ENCODE data around the gene LMO7. TPM values are rescaled to one million over a fixed set of nuclear protein-coding genes. Genes with fewer than 3 reads are reported as not detected.

Gene LMO7
- total RNA-seq, 6 experiments from 2014 or later = 682 to 843 (median 813) TPM

DNA sequence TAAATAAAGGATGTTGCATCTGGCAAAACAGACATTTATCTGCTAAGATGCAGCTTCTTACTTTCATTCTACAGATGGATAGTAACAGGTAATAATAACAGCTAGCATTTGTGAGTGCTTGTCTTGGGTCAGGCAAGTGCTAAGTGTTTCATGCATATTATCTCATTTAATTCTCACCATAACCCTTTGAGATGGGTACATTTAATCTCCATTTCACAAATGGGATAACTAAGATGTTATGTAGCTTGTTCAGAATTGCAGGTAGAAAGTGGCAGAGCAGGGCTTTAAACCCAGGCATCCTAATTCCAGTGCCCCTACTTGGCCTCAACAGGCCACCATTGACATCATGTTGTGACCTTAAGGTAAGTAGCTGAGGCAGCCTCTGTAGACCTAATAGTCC is 69.8 kb downstream of the LMO7 start:
- TF ChIP-seq CTCF (IDR thresholded peaks at IDR 0.05) = no peak
- H3K27ac Mint-ChIP-seq = peak overlapping the region; percentile 85
- DNase-seq = no peak
- H3K4me1 Mint-ChIP-seq (ENCODE audit: low read depth) = peaks cover 69% of the 10 kb centered on the region
- H3K27me3 Mint-ChIP-seq (ENCODE audit: insufficient read depth) = peaks cover 7% of the 10 kb centered on the region
- peaks cover 41% of the 10 kb centered on the region for H3K36me3 Mint-ChIP-seq (ENCODE audit: low read depth)
- H3K9me3 Mint-ChIP-seq = no peaks in the 10 kb centered on the region
- H3K4me3 Mint-ChIP-seq = peak overlapping the region; percentile 62

- H3K9me3 Mint-ChIP-seq = no peaks in the 10 kb centered on the region
- peaks cover 14% of the 10 kb centered on the region for H3K27me3 Mint-ChIP-seq (ENCODE audit: insufficient read depth)
- no peak for TF ChIP-seq CTCF (IDR thresholded peaks at IDR 0.05)
- DNase-seq = no peak
- H3K4me1 Mint-ChIP-seq (ENCODE audit: low read depth) = peaks cover 74% of the 10 kb centered on the region
- peak overlapping the region; percentile 9 for H3K27ac Mint-ChIP-seq
- no peak overlapping the region for H3K4me3 Mint-ChIP-seq
- H3K36me3 Mint-ChIP-seq (ENCODE audit: low read depth) = peaks cover 51% of the 10 kb centered on the region
These were observed 77.7 kb downstream of the LMO7 start for GRCh38 chr13:75713852-75714251.

DNA sequence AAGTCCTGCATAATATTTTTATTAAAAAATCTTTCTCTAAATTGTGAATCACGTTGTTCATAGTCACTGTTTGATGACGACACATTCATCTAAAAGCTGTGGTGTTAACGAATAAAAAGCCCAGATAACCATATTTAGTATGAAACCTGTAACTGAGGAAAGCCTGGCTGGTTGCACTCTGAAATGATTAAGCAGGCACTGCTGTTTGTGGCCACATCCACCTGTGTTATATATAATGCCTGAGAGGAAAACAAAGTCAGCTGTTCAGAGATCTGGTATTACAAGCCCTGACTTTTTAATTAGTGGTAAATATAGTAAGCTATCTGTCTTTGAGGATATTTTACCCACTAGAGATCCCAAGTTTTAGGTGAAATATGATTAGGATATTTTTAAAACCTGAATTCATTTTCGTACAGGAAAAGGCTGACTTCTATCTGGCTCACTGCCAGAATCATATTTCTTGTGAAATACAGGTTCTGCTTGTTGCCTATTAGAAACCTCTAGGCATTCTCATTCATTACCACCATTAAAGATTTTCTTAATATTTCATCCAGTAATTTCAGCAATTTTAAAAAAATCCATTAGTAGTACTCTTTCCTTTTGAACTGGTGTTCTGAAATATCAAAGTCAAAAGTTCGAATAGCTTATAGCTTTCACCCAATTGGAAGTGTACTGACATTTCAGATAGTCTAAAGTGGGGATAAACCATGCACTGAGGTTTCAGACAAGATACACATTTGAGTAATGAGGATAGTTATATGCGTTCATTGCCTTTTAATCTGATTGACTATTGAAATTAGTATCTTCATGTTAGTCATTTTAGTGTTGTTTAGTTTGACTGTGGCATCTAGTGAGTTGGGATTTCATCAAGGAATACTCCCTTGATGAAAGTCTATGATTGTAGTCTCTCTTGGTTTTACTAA is 79.7 kb downstream of the LMO7 start:
- H3K36me3 Mint-ChIP-seq (ENCODE audit: low read depth) = peaks cover 68% of the 10 kb centered on the region
- no peak for DNase-seq
- H3K4me1 Mint-ChIP-seq (ENCODE audit: low read depth) = peaks cover 87% of the 10 kb centered on the region
- no peaks in the 10 kb centered on the region for H3K9me3 Mint-ChIP-seq
- TF ChIP-seq CTCF (IDR thresholded peaks at IDR 0.05) = no peak
- H3K4me3 Mint-ChIP-seq = no peak overlapping the region; the same call in 1 of the 2 replicates
- H3K27me3 Mint-ChIP-seq (ENCODE audit: insufficient read depth) = peaks cover 24% of the 10 kb centered on the region
- H3K27ac Mint-ChIP-seq = peak overlapping the region; percentile 88

- DNase-seq = no peak
- TF ChIP-seq CTCF (IDR thresholded peaks at IDR 0.05) = no peak
- Mint-ChIP-seq H3K27me3 (ENCODE audit: insufficient read depth) (peaks cover 23% of the 10 kb centered on the region), H3K4me1 (ENCODE audit: low read depth) (peaks cover 90% of the 10 kb centered on the region), H3K4me3 (no peak overlapping the region; the same call in 1 of the 2 replicates), H3K27ac (peak overlapping the region; percentile 88), H3K9me3 (no peaks in the 10 kb centered on the region), H3K36me3 (ENCODE audit: low read depth) (peaks cover 73% of the 10 kb centered on the region)
These were observed 81.4 kb downstream of the LMO7 start for GRCh38 chr13:75717525-75717924.

DNA sequence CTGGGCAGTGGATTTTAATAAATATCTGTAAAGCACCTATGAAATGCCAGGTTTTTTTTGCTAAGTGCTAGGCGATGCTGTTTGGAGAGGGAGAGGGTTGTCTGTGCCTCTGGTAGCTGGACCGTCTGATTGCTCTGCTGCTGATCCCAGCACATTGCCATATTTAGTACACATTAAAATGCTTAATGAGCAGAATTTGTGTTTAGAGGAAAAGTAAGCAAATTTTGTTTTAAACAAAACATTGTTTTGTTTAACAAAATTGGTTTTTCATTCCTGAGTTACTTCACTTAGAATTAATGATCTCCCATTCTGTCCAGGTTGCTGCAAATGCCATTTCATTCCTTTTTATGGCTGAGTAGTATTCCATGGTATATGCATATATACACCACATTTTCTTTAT is 85.2 kb downstream of the LMO7 start:
- H3K9me3 Mint-ChIP-seq = no peaks in the 10 kb centered on the region
- peaks cover 86% of the 10 kb centered on the region for H3K36me3 Mint-ChIP-seq (ENCODE audit: low read depth)
- H3K4me3 Mint-ChIP-seq = no peak overlapping the region
- H3K4me1 Mint-ChIP-seq (ENCODE audit: low read depth) = peaks cover 93% of the 10 kb centered on the region
- peaks cover 36% of the 10 kb centered on the region for H3K27me3 Mint-ChIP-seq (ENCODE audit: insufficient read depth)
- H3K27ac Mint-ChIP-seq = no peak overlapping the region
- no peak for DNase-seq
- no peak for TF ChIP-seq CTCF (IDR thresholded peaks at IDR 0.05)
